ENCODE measurements around the gene CA5A. TPM values are rescaled to one million over a fixed set of nuclear protein-coding genes. Genes with fewer than 3 reads are reported as not detected.
A peak's percentile ranks its signal among the peaks of the same experiment; 100 is the strongest.
"Not testable (repeated sequence)": the region's sequence is repeated elsewhere in the genome, so short reads cannot be mapped to it uniquely, and the experiment has no call there.

Gene CA5A
- total RNA-seq, 1 donor from 2014 or later: not detected

DNA sequence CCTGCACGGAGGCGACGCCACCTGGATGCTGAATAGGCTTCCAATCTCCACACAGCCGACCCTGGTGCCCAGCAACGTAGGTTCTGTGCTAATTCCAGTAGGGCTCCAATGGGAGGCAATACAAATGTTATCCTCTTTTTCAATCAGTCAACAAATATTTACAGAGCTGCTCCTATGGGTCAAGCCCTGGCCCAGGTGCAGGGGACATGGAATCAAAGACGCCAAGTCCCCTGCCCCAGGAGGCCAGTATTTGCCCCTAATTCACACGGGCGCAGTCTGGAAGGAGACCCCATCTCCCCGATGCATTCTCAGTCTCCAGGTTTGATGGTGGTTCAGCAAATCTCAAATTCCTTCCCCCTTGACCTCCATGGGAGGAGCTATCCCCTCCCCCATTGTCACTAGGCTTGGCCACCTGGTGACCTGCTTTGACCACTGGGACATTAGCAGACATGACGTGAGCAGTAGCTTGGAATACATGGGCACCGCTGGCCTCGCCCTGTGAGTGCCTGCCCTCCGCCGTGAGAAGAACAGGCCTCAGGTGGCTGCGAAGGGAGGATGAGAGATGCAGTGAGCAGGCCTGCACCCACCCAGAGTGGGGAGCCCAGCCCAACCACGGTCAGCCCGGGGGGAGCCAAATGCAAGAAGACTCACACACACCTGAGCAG is 3.7 kb downstream of the CA5A start:
- ATAC-seq; intact Hi-C loops (cut with DNase I); DNase-seq (ENCODE audit: low spot score): not testable (repeated sequence)

DNA sequence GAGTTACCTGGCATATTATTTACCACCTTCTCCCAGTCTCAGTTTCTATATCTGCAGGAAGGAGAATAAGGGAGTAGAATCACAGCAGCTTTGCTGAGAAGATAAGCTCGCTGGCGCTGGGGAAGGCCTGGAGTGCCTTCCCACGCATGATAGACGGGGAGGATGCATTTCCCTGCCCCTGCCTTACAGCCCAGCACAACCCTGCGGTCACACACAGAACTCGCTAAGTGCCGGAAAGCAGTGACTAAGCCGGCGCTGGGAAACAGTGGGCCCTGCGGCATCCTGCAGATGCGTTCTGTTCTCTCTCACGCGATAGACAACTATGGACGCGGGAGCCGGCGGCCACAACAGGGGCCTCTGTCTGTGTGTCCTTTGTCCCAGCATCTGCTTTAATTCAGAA is 4.8 kb downstream of the CA5A start:
- intact Hi-C loops (cut with DNase I): no loop called here
- DNase-seq (ENCODE audit: low spot score) (no peak), ATAC-seq (no peak)

DNA sequence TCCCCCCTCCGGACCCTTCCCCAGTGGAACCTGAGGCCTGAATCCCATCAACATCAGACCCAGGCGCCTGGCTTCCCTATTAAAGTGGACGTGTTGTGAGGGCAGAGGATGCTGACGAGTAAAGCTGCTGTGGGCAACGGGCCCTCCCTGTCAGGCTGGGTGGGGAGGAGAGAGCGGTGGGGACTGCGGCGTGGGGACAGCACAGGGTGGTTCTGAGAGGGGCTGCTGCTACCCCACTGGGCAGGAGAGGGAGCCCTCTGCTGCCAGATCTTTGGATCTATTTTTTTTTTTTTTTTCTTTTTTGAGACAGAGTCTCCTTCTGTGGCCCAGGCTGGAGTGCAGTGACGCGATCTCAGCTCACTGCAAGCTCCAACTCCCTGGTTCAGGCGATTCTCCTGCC is 5.9 kb downstream of the CA5A start:
- intact Hi-C loops (cut with DNase I): no loop called here
- DNase-seq (ENCODE audit: low spot score): no peak
- peak; percentile 50 for ATAC-seq

DNA sequence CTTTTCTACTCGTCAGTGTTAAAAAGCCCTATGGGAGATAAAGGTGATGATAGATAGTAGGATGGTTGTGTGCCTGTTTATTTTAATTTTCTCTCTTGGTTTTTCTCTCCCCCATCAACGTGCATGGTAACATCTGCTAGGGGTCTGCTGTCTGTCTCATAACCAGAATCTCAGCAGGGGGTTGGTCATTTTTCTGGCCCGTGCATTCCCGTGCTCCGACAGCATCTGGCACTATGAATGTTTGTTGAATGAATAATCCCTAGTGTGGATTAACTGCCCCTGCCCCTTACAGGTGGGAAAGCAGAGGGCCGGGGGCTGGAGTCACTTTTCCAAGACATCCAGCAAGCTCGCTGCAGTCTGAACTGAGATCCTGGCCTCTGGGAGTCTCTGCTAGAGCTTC is 6.3 kb downstream of the CA5A start:
- ATAC-seq (no peak), DNase-seq (ENCODE audit: low spot score) (no peak)
- intact Hi-C loops (cut with DNase I): no loop called here

DNA sequence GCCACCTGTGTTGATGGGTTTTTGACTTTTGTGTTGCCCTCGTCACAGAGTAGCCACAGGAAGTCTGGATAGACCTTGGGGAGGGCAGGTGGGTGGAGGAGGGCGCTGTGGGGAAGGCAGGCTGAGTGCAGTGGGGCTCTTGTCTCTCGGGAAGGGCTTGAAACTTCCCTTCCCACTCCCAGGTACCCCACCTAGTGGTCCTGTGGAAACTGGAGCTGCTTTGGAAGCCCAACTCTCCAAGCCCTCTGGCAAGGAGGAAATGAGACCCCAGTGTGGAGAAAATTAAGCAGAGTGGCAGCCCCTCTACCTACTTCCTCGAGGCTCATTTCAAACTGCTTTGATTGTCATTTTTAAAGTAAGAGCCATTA is 9.2 kb downstream of the CA5A start:
- ATAC-seq (no peak), DNase-seq (ENCODE audit: low spot score) (no peak)
- intact Hi-C loops (cut with DNase I): no loop called here

DNA sequence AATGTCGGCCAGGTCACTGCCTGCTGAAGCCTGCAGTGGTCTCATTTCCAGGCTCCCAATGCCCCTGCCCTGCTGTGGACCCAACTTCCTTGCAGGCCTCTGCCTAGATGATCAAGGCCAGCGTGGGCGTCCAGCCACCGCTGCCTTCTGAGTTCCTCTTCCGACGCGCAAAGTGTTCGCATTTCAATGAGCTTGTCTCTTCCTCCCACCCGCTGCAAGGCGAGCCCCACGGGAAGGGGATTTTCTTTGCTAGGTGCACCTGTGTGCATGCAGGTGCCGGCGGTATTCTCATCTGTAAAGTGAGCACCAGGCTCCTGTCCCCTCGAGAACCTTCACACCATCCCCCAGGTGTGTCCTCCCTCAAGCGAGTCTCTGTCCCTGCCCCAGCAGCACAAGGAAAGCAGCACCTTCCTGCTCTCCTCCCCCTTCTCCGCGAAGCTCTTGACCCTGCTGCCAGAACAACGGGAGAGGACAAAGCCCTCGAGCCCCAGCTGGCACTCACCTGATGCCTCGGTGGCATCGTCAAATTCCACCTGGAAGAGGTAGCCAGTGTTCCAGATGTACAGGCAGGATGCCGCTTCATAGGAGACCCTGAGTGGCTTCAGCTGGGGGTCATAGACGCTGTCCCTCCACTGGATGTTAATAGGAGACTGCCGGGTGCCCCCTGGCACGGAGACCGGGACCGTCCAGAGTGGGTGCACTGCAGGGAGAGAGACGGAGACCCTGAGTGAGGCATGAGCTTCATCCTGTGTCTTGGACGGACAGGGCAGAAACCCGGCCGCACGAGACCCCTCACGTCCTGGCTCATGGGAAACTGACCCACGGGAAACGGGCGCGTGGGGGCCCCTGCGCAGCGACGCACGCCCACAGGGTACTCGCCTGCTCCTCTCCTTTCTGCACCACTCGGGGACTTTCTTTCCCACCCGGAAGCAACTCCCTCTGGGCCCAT is 9.8 kb downstream of the CA5A start:
- no peak for DNase-seq (ENCODE audit: low spot score)
- no peak for ATAC-seq
- intact Hi-C loops (cut with DNase I): no loop called here

DNA sequence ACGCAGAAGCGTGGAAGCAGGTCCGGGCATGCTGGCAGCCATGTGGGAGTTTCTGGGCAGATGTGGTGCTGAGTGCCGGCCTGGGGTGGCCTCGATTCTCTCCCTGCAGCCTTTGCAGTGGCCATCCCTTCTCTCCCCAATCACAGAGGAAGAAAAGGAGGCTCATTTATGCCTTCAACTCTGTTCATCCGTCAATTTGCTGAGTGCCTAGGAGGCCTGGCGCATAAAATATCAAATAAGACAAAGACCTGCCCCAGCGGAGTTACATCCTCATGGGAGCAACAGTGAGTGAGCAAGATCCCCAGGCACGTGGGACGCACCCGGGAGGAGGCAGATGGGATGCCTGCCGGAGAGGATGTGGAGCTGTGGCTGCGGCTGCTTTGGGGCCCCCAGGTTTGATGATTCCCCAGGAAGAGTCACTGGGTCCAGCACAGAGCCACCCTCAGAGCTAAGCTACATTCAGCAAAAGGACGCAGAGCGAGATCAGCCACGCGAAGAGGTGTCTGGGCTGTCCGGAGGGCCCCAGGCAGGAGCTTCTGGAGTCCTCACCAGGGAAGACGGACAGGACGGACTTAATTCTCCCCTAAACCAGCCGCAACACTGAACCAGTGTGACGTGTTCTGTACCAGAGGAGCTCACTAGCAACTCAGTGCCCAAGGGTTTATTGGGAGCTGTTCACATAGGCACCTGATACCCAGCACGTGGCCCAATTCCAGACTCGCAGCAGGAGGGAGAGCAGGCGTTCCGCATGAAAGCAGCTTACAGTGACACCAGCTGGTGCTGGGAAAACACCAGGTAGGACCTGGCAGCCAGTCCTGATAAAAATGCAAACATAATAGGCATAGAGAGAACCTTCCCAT is 11.3 kb downstream of the CA5A start:
- no peak for DNase-seq (ENCODE audit: low spot score)
- intact Hi-C loops (cut with DNase I): no loop called here
- no peak for ATAC-seq

DNA sequence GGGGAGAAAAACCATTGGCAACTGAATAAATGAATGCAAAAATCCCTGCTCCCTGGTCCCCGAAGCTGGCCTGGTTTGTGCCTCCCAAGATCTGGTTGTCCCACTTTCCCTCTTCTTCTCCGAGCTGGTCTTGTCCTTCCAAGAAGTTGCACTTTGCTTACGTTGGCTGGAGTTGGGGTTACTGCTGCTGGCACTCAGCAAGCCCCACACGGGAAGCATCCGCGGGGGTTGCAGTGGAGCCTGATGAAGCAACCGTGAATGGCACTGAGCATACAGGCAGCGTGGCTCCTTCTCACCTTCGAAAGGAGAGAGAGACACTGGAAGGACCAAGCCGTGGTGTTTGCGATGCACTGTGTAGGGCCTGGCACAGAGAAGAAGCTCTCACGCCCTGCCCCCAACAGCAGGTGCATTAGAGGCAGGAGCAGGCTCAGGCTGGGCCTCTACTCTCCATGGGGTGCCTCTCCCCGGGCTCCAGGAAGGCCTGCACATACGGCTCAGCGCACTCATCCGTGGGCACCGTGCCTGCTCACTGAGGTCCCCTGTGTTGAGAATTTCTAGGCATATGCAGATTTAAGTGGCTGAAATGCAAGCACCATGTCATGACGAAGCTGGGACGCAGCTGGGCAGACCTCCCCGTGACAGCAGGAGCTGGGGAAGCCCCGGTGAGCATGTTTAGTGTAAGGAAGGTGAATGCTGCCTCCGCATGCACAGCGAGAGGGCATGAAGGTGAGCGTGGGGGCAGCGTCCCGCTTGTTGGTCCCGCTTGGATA is 12.1 kb downstream of the CA5A start:
- ATAC-seq: peak; percentile 38
- no peak for DNase-seq (ENCODE audit: low spot score)
- intact Hi-C loops (cut with DNase I): no loop called here

DNA sequence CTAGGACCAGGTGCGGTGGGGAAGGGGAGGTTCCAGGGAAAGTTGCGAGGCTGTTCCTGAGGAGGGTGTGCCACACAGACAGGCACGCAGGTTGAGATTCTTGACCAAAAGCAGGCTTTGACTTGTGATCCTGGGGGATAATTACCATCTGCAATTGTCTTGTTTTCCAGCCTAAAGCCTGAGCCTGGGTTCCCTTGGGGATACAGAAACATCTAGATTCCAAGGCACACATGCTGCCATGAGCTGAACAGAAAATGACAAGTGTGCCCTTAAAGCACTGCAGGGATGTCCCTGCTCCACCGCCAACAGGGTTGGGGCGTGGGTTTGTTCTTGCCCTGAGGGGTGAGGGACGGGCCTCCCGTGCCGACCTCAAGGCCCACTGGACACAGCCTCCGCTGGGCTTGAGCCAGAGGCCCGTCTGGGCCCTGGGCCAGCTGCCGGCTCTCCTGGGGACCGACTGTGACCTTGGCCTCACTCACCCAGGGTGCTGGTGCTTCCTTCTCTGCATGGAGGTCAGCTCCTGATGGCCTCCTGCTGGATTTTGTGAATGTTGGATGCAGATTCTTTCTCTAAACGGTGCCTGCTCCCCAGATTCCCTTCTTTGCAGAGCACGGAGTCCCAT is 14.0 kb downstream of the CA5A start:
- intact Hi-C loops (cut with DNase I): no loop called here
- ATAC-seq (no peak), DNase-seq (ENCODE audit: low spot score) (no peak)

DNA sequence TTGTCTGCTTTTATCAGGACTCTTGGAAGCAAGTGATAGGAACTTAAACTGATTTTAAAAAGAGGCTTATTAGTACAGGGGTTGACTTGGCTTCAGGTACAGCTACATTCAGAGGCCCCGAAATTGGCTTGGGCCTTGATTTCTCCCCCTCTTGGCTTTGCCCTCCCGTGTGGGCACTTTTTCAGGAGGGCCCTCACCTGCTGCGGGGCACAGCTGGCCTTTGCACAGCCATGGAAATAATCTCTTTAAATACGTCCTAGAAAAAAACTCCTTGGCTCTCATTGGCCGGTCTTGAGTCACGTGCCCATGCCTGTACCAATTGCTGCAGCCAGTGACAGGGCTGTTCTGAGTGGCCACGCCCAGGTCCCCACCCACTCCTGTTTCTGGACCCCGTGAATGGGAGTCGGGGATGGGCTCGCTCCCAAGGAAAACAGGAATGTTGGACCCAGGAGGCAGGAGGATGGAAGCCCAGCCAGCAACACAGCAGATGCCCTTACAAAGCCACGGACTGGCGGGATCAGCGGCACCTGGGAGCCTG is 15.0 kb downstream of the CA5A start:
- DNase-seq (ENCODE audit: low spot score) (no peak), ATAC-seq (no peak)
- intact Hi-C loops (cut with DNase I): no loop called here

DNA sequence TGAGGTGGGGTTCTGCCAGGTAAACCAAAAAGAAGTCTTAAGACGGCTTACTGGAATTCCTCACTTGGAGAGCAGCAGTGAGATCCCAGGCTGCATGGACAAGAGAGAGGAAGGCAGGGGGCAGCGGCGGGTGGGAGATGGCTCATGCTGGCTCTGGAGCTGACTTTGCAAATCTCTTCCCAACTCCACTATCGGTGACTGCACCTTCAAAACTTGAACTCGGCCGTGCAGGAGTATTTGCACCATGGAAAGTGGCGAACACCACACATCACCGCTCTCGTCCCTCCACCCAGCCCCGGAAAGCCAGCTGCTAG is 16.7 kb downstream of the CA5A start:
- DNase-seq (ENCODE audit: low spot score): no peak
- intact Hi-C loops (cut with DNase I): no loop called here
- ATAC-seq: no peak

DNA sequence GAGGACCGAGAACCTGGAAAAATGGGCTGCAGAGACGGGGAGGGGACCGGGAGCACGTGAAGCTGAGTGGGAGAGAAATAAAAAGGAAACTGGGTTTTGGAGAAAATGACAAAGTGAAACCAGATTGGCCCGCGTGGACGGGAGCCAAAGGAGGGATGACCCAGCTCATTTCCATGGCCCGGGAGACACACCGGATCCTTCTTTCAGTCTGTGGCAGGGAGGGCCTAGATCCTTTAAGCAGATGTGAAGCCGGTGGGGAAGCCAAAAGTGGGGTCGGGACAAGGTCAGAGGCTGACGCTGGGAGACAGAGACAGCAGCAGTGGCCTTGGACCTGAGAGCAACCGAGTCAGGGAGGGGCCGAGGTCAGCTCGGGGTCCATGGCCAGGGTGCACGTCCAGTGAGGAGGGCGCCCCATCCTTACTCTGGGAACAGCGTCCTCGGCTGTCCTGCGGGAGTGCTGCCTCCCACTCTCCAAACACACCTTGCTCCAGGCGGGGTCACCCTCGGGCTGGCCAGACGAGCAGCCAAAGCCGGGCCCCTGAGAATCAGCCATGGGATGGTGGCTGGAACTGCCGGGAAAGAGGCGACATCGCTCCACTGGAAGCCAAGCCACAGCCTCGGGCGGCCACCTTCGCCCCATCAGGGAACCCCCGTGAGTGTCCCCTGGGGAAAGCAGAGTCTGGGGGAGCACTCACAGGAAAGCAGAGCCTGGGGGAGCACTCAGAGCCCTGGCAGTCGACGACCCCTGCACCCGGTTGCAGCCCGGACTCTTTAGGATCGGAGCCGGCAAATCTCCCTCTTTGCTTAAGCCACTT is 17.3 kb downstream of the CA5A start:
- DNase-seq (ENCODE audit: low spot score): peak; percentile 86
- intact Hi-C loops (cut with DNase I): no loop called here
- ATAC-seq: peak; percentile 83

DNA sequence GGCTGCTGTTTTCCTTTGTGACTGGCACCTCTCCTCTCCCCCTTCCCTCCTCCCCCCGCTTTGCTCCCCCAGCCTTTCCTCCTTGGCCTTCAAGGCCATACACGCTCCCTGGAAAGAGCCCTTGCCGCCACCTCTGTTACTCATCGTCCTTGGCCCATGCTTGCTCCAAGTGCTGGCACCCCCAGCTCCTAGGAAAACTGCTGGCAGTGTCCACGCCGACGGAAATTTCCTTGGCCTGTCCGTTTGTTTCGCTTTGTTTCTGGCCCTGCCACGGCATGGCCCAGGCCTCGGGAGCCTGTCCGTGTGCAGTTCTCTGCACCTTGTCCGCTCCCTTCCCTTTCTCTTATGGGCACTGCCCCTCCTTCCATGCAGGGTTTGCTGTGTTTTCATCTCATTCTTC is 18.0 kb downstream of the CA5A start:
- intact Hi-C loops (cut with DNase I): no loop called here

DNA sequence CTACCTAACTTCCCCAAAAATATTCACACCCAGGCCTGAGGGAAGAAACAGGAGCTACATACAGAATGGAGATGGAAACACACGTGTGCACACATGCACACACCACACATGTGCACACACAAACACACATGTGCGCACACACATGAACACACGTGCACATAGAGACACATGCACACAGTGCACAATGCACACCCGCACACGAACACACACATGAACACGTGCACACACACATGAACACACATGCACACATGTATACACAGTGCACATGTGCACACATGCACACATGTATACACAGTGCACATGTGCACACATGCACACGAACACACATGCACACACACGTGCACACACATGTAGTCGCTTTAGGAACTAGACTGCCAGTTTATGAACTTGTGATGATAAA is 18.8 kb downstream of the CA5A start:
- intact Hi-C loops (cut with DNase I): no loop called here
- DNase-seq (ENCODE audit: low spot score) (no peak), ATAC-seq (no peak)

More for the DNA sequence above, 18.0 kb downstream of the CA5A start:
- peak; percentile 71 for DNase-seq (ENCODE audit: low spot score)
- peak; percentile 71 for ATAC-seq

DNA sequence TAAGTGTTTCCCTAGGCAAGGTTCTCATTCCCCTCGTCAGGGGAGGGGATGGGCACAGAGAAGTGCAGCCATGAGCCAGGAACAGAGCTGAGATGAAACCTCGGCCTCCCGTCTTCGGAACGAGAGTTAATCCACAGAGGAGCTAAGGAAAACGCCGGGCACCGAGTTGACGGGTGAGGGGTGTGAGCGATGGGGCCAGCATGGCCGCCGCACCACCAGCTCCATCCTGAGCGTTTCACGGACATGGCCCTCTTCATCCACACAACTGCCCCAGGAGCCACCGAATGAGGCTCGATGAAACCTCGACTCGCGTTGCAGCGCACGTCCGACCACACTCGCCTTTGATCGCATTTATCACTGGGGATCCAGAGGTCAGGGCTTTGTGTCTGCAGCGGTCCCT is 21.5 kb downstream of the CA5A start:
- intact Hi-C loops (cut with DNase I): no loop called here
- ATAC-seq (no peak), DNase-seq (ENCODE audit: low spot score) (no peak)

DNA sequence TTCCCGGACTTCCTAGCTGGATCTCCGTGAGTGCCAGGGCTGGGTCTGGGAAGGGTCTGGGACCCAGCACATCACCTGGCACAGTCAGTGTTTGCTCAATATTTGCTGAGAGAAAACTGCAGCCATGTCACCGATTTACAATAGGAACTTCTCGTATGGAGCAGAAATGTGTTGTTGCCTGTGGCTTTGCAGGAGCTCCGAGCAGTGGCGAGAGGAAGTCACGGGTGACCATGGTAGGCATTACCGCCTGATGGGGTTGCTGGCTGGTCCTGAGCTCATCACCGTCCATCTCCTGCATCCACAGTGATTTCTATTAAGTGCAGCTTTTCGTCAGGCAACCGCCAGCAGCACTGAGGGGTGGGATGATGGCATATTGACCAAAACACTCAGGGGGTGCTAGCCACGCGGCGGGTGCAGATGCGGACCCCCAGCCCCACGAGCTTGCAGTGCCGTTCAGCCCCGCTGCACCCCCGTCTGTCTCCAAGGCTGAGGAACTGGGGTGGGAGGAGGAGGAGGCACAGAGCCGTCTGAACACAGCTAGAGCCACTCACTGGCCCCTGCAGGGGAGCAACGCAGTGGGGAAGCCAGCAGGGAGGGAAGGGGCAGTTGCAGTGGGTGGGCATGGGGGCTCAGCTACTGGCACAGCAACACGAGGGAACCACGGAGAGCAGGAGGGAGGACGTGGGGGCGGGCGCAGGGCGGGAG is 22.2 kb downstream of the CA5A start:
- intact Hi-C loops (cut with DNase I); ATAC-seq; DNase-seq (ENCODE audit: low spot score): not testable (repeated sequence)

DNA sequence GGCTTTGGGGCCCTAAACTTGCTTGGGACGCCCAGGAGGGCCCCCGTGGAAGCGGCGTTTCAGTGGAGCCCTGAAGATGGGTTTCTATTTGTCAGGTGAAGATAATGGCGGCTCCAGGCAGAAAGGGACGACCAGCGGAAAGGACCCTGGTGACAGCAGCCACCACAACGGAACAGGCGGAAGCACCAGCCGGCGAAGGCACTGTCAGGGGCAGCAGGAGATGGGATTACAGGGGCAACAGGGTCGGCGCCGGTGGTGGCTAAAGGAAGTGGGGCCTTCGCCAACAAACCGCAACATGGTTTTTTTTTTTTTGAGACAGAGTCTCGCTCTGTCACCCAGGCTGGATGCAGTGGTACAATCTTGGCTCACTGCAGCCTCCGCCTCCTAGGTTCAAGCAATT is 23.6 kb downstream of the CA5A start:
- ATAC-seq; intact Hi-C loops (cut with DNase I); DNase-seq (ENCODE audit: low spot score): not testable (repeated sequence)

All from sciatic nerve (tissue), 2 donors.